ENCODE results near the gene TMEM247.

- TF ChIP-seq CTCF (IDR thresholded peaks at IDR 0.05; ENCODE audit: insufficient read depth, low read depth, low read length): no peak
- TF ChIP-seq EZH2 (IDR thresholded peaks at IDR 0.05; ENCODE audit: insufficient read depth, low read length): no peak
These were observed 38.1 kb downstream of the TMEM247 start for GRCh38 chr2:46517485-46517884.

Measured in astrocyte (in vitro differentiated cells and primary cell).